Measurements from ENCODE around the gene SEC24C. TPM values are rescaled to one million over a fixed set of nuclear protein-coding genes. Genes with fewer than 3 reads are reported as not detected.

The SEC24C gene
- total and polyA plus RNA-seq, 2 of the 13 experiments (the other 11 are each of a cell fraction or from before 2014, with no cell fraction given) = 63.1 to 66.4 TPM

DNA sequence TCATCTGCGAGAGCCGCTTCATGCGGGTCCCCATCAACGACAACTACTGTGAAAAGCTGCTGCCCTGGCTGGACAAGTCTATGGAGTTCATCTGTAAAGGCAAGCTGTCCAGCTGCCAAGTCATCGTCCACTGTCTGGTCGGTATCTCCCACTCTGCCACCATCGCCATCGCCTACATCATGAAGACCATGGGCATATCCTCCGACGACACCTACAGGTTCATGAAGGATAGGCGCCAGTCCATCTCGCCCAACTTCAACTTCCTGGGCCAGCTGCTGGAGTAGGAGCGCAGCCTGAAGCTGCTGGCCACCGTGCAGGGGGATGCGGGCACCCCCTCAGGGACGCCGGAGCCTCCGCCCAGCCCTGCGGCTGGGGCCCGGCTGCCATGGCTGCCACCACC is 11.7 kb upstream of the SEC24C start:
- TF ChIP-seq, protein P1, sequence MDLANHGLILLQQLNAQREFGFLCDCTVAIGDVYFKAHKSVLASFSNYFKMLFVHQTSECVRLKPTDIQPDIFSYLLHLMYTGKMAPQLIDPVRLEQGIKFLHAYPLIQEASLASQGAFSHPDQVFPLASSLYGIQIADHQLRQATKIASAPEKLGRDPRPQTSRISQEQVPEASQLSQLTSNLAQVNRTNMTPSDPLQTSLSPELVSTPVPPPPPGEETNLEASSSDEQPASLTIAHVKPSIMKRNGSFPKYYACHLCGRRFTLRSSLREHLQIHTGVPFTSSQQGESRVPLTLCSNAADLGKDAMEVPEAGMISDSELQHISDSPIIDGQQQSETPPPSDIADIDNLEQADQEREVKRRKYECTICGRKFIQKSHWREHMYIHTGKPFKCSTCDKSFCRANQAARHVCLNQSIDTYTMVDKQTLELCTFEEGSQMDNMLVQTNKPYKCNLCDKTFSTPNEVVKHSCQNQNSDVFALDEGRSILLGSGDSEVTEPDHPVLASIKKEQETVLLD (CRISPR knock-in tag; IDR thresholded peaks at IDR 0.05; ENCODE audit: low read depth) = no peak
- TF ChIP-seq JDP2 (CRISPR knock-in tag; IDR thresholded peaks at IDR 0.05; ENCODE audit: borderline replicate concordance) (no peak), ZNF546 (CRISPR knock-in tag; conservative IDR thresholded peaks at IDR 0.05) (no peak), CCDC6 (CRISPR knock-in tag; IDR thresholded peaks at IDR 0.05) (no peak), ZNF737 (CRISPR knock-in tag; IDR thresholded peaks at IDR 0.05; ENCODE audit: borderline replicate concordance) (no peak), SMARCE1 (IDR thresholded peaks at IDR 0.05; ENCODE audit: borderline replicate concordance) (no peak), NFKBIZ (CRISPR knock-in tag; IDR thresholded peaks at IDR 0.05) (no peak), HOXA7 (CRISPR knock-in tag; IDR thresholded peaks at IDR 0.05) (no peak)
- TF ChIP-seq, protein P2, sequence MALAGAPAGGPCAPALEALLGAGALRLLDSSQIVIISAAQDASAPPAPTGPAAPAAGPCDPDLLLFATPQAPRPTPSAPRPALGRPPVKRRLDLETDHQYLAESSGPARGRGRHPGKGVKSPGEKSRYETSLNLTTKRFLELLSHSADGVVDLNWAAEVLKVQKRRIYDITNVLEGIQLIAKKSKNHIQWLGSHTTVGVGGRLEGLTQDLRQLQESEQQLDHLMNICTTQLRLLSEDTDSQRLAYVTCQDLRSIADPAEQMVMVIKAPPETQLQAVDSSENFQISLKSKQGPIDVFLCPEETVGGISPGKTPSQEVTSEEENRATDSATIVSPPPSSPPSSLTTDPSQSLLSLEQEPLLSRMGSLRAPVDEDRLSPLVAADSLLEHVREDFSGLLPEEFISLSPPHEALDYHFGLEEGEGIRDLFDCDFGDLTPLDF (CRISPR knock-in tag; IDR thresholded peaks at IDR 0.05) = no peak
- Histone ChIP-seq H3K9me3 (ENCODE audit: low read length) (no peaks in the 10 kb centered on the region), H3K36me3 (replicated peaks in 1 of 2; ENCODE audit: control insufficient read depth in 1 of 2, insufficient read depth in 2 of 2, low read length in 2 of 2) (no peaks in the 10 kb centered on the region), H3K4me3 (replicated peaks in 1 of 3; ENCODE audit: insufficient read depth in 1 of 3, low read depth in 2 of 3, low read length in 3 of 3) (no peak overlapping the region), H2AFZ (ENCODE audit: low read length) (no peak overlapping the region), H3K4me1 (ENCODE audit: insufficient read depth, low read length) (no peaks in the 10 kb centered on the region; the same call in 1 of the 2 replicates), H3K9ac (ENCODE audit: insufficient read depth, low read depth, low read length) (no peak overlapping the region), H3K27me3 (ENCODE audit: control insufficient read depth in 1 of 2, insufficient read depth in 2 of 2, low read length in 2 of 2) (no peaks in the 10 kb centered on the region; a peak in 1 of 5 replicates), H3K4me2 (ENCODE audit: low read depth, low read length) (no peak overlapping the region), H3K79me2 (ENCODE audit: insufficient read depth, low read length) (peaks cover 13% of the 10 kb centered on the region), H3K27ac (ENCODE audit: extremely low read length, insufficient read depth, low read length) (no peak overlapping the region), H4K20me1 (ENCODE audit: insufficient read depth, low read length) (no peaks in the 10 kb centered on the region)
- WGBS (ENCODE audit: low lambda C conversion rate) = 97% methylated on average over 14 of the region's 20 CpGs
- in situ Hi-C loops (cut with HindIII; ENCODE audit: extremely low pct_ligation_motif_present, low pct_unique_long_range_greater_than_20kb) (no loop called here), intact Hi-C loops (cut with micrococcal nuclease; ENCODE audit: unreplicated experiment) (no loop called here)
- ATAC-seq = no peak
- CTCF ChIA-PET (ENCODE audit: low intra/inter-chr PET ratio, low total read pairs) = no interaction called here
- no TSS peak for BruUV-seq (replicated peaks)
- POLR2A ChIA-PET = interaction anchor here (4.3 kb wide), 1 partner anchor 11 kb away, joined by 85 read pairs; the partner anchor contains the start of gene SEC24C
- FAIRE-seq = no peak
- no peak for DNase-seq (ENCODE audit: low spot score)

Measured in HepG2 (cell line).